Measurements from ENCODE around the gene ADM5. TPM values are rescaled to one million over a fixed set of nuclear protein-coding genes. Genes with fewer than 3 reads are reported as not detected.
A peak's percentile ranks its signal among the peaks of the same experiment; 100 is the strongest.
"Not testable (repeated sequence)": the region's sequence is repeated elsewhere in the genome, so short reads cannot be mapped to it uniquely, and the experiment has no call there.

ADM5 gene
- total and polyA plus RNA-seq, 5 donors from 2014 or later = 0.10 to 1.7 (median 0.34) TPM; not detected in 2

DNA sequence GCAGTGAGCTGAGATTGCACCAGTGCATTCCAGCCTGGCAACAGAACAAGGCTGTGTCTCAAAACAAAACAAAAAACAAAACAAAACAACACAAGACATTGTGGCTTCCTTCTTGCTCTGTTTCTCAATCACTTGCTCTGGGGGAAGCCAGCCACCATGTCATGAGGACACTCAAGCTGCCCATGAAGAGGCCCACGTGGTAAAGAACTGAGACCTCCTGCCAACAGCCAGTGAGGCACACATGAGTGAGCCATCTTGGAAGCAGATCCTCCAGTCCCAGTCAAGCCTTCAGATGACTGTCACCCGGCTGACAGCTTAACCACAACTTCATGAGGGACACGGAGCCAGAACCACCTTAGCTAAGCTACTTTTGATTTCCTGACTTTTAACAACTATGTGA is 26.8 kb downstream of the ADM5 start:
- Histone ChIP-seq H3K27me3 (ENCODE audit: control insufficient read depth, insufficient read depth, low read length) (no peaks in the 10 kb centered on the region), H3K4me1 (ENCODE audit: control insufficient read depth, insufficient read depth, low read length, poor library complexity, severe bottlenecking) (peaks cover 8% of the 10 kb centered on the region), H3K4me3 (ENCODE audit: low read depth, low read length) (no peak overlapping the region), H3K9me3 (ENCODE audit: control insufficient read depth in 2 of 2, low read length in 2 of 2) (no peaks in the 10 kb centered on the region), H3K27ac (ENCODE audit: insufficient read depth, low read length, poor library complexity, severe bottlenecking) (no peak overlapping the region), H3K36me3 (ENCODE audit: control insufficient read depth, insufficient read depth, low read length) (no peaks in the 10 kb centered on the region)
- no peak for ATAC-seq (ENCODE audit: low read depth in 2 of 2)
- Mint-ChIP-seq H3K9me3 (peaks cover 0 to 2% (median 0%) of the 10 kb centered on the region in 7 donors), H3K4me3 (peak overlapping the region in 1 of 4 donors; percentile 26), H3K27me3 (no peaks in the 10 kb centered on the region), H3K27ac (no peak overlapping the region), H3K4me1 (peaks cover 6 to 17% (median 10%) of the 10 kb centered on the region in 4 donors), H3K36me3 (peaks cover 4% of the 10 kb centered on the region)
- no peak for DNase-seq

DNA sequence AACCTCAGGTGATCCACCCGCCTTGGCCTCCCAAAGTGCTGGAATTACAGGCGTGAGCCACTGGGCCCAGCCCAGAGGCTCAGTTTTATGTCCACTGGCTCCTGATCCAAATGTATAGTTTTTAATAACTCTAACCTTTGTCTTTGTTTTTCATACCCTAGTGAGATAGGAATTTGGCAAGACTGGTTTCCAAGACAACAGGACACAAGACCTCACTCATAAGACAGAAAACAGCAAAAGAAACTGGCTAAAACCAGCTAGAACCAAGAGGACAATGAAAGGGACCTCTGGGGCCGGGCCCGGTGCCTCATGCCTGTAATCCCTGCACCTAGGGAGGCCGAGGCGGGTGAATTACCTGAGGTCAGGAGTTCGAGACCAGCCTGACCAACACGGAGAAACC is 29.1 kb downstream of the ADM5 start:
- DNase-seq (no peak), ATAC-seq (ENCODE audit: low read depth in 2 of 2) (no peak)
- no peaks in the 10 kb centered on the region for H3K27me3 Mint-ChIP-seq
- Histone ChIP-seq H3K4me1 (ENCODE audit: control insufficient read depth, insufficient read depth, low read length, poor library complexity, severe bottlenecking) (peaks cover 8% of the 10 kb centered on the region), H3K9me3 (ENCODE audit: control insufficient read depth in 2 of 2, low read length in 2 of 2) (no peaks in the 10 kb centered on the region), H3K4me3 (ENCODE audit: low read depth, low read length) (no peak overlapping the region), H3K27me3 (ENCODE audit: control insufficient read depth, insufficient read depth, low read length) (no peaks in the 10 kb centered on the region), H3K27ac (ENCODE audit: insufficient read depth, low read length, poor library complexity, severe bottlenecking) (no peak overlapping the region), H3K36me3 (ENCODE audit: control insufficient read depth, insufficient read depth, low read length) (no peaks in the 10 kb centered on the region)
- H3K4me1 Mint-ChIP-seq = peaks cover 6 to 19% (median 12%) of the 10 kb centered on the region in 4 donors
- H3K4me3 Mint-ChIP-seq = peak overlapping the region in 3 of 4 donors; percentile 35 to 81 (median 53)
- H3K9me3 Mint-ChIP-seq = peaks cover 0 to 2% (median 0%) of the 10 kb centered on the region in 7 donors
- peak overlapping the region; percentile 40 to 96 (median 78) for H3K27ac Mint-ChIP-seq
- peaks cover 4% of the 10 kb centered on the region for H3K36me3 Mint-ChIP-seq

DNA sequence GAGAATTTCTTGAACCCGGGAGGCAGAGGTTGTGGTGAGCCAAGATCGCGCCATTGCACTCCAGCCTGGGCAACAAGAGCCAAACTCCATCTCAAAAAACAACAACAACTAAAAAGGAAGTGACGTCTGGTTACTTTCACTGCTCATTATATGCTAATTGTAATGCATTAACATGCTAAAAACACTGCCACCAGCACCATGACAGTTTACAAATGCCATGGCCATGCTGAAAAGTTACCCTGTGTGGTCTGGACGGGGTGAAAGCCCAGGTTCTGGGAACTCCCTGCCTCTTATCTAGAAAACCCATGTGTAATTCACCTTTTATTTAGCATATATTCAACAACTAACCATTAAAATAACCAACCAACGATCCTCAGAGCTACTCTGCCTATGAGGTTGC is 29.6 kb downstream of the ADM5 start:
- H3K27me3 ChIP-seq (ENCODE audit: control insufficient read depth, insufficient read depth, low read length) = no peaks in the 10 kb centered on the region
- H3K27me3 Mint-ChIP-seq = no peaks in the 10 kb centered on the region
- H3K4me1 ChIP-seq (ENCODE audit: control insufficient read depth, insufficient read depth, low read length, poor library complexity, severe bottlenecking) = peaks cover 8% of the 10 kb centered on the region
- DNase-seq = peak in 2 of 3 donors; percentile 2 to 4
- H3K4me1 Mint-ChIP-seq = peaks cover 6 to 19% (median 12%) of the 10 kb centered on the region in 4 donors
- H3K36me3 ChIP-seq (ENCODE audit: control insufficient read depth, insufficient read depth, low read length) = no peaks in the 10 kb centered on the region
- H3K9me3 ChIP-seq (ENCODE audit: control insufficient read depth in 2 of 2, low read length in 2 of 2) = no peaks in the 10 kb centered on the region
- H3K27ac ChIP-seq (ENCODE audit: insufficient read depth, low read length, poor library complexity, severe bottlenecking) = no peak overlapping the region
- peak overlapping the region; percentile 6 to 96 (median 78) for H3K27ac Mint-ChIP-seq
- peaks cover 0 to 2% (median 0%) of the 10 kb centered on the region in 7 donors for H3K9me3 Mint-ChIP-seq
- no peak for ATAC-seq (ENCODE audit: low read depth in 2 of 2)
- H3K36me3 Mint-ChIP-seq = peaks cover 4% of the 10 kb centered on the region
- H3K4me3 Mint-ChIP-seq = peak overlapping the region; percentile 44 to 81 (median 68)
- no peak overlapping the region for H3K4me3 ChIP-seq (ENCODE audit: low read depth, low read length)

DNA sequence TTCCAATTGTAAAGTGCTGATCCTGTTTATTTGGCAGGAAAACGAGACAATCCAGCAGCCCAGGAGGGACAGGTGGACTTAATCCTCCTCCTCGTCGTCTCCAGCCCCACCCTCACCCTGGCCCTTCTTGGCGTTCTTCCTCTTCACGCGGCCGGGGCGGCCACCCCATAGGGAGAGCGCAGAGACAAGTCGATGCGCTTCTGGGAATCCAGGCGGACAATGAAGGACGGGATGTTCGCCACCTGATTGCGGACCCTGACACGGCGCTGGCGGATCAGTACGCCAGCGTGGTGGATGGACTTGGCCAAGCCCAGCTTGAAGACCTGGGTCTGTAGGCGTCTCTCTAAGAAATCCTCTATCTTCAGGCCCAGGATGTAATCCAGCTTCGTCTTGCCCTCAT is 30.0 kb downstream of the ADM5 start:
- DNase-seq; H3K27ac ChIP-seq (ENCODE audit: insufficient read depth, low read length, poor library complexity, severe bottlenecking); H3K9me3 Mint-ChIP-seq; H3K36me3 Mint-ChIP-seq; H3K36me3 ChIP-seq (ENCODE audit: control insufficient read depth, insufficient read depth, low read length); H3K4me1 ChIP-seq (ENCODE audit: control insufficient read depth, insufficient read depth, low read length, poor library complexity, severe bottlenecking); H3K4me3 ChIP-seq (ENCODE audit: low read depth, low read length); H3K27me3 Mint-ChIP-seq; ATAC-seq (ENCODE audit: low read depth in 2 of 2); H3K27me3 ChIP-seq (ENCODE audit: control insufficient read depth, insufficient read depth, low read length); H3K9me3 ChIP-seq (ENCODE audit: control insufficient read depth in 2 of 2, low read length in 2 of 2): not testable (repeated sequence)
- H3K27ac Mint-ChIP-seq = peak overlapping the region; percentile 6 to 96 (median 78)
- peak overlapping the region in 3 of 4 donors; percentile 57 to 81 (median 58) for H3K4me3 Mint-ChIP-seq
- peaks cover 6 to 19% (median 12%) of the 10 kb centered on the region in 4 donors for H3K4me1 Mint-ChIP-seq

DNA sequence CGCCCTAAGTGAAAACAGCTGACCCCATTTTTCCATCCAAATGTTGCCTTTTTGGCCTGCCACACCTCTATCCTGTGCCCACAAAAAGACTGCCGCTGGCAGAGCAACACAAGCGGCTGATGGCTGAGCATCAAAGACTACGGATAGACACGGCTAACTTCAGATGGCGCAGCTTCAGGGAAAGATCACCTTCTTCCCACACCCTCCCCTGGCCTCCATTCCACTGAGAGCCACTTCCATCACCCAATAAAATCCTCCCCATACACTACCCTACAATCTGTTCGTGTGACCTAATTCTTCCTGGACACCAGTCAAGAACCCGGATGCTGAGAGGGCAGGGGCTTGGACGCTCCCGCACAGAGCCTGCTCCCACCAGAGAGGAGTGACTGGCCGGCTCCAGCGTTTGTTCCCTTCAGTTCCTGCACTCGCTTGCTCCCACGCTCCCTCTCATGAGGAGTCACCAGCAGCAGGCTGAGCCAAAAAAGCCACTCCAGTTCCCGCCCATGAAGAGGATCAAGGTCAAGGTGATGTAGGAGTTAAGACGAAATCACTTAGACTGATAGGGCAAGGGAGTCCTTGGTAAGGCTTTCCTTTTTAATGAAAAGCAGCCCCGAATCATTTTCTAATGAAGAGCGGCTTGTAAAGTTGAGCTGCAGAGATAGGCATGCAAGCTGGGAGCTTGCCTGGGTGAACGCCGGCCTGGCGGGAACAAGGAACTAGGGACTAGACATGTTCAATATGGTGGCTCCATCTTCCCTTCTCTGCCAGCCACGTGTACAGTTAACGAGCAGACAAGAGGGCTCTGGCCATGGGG is 38.0 kb downstream of the ADM5 start:
- H3K4me1 Mint-ChIP-seq = peaks cover 0 to 4% (median 1%) of the 10 kb centered on the region in 4 donors

DNA sequence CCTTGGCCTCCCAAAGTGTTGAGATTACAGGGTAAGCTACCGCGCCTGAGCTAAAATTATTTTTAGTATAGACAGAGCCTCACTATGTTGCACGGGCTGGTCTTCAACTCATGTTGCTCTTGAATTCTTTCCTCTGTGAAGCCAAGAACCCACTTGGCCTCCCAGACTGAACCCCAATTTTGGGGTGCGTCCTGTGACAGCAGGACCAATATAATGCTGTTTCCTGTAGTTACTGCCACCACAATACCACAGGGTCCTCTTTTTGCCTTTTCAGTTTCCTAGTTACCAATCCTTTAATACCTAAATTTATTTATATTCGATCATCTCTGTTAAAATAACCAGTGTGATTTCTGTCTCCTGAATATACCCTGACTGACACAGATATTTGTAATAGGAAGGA is 40.8 kb downstream of the ADM5 start:
- no peak for ATAC-seq (ENCODE audit: low read depth in 2 of 2)
- DNase-seq = no peak
- Histone ChIP-seq H3K27me3 (ENCODE audit: control insufficient read depth, insufficient read depth, low read length) (no peaks in the 10 kb centered on the region), H3K4me3 (ENCODE audit: low read depth, low read length) (no peak overlapping the region), H3K9me3 (ENCODE audit: control insufficient read depth in 2 of 2, low read length in 2 of 2) (no peaks in the 10 kb centered on the region), H3K4me1 (ENCODE audit: control insufficient read depth, insufficient read depth, low read length, poor library complexity, severe bottlenecking) (no peaks in the 10 kb centered on the region), H3K27ac (ENCODE audit: insufficient read depth, low read length, poor library complexity, severe bottlenecking) (no peak overlapping the region), H3K36me3 (ENCODE audit: control insufficient read depth, insufficient read depth, low read length) (no peaks in the 10 kb centered on the region)
- peaks cover 0 to 8% (median 0%) of the 10 kb centered on the region in 7 donors for H3K9me3 Mint-ChIP-seq
- H3K27me3 Mint-ChIP-seq = no peaks in the 10 kb centered on the region
- no peak overlapping the region for H3K4me3 Mint-ChIP-seq
- peaks cover 0 to 2% (median 0%) of the 10 kb centered on the region in 4 donors for H3K4me1 Mint-ChIP-seq
- H3K36me3 Mint-ChIP-seq = peaks cover 6% of the 10 kb centered on the region
- no peak overlapping the region for H3K27ac Mint-ChIP-seq

More for the DNA sequence above, 38.0 kb downstream of the ADM5 start:
- peaks cover 9% of the 10 kb centered on the region for H3K36me3 Mint-ChIP-seq
- peaks cover 0 to 8% (median 0%) of the 10 kb centered on the region in 7 donors for H3K9me3 Mint-ChIP-seq
- H3K4me1 ChIP-seq (ENCODE audit: control insufficient read depth, insufficient read depth, low read length, poor library complexity, severe bottlenecking) = no peaks in the 10 kb centered on the region
- H3K27me3 ChIP-seq (ENCODE audit: control insufficient read depth, insufficient read depth, low read length) = no peaks in the 10 kb centered on the region
- no peak overlapping the region for H3K4me3 ChIP-seq (ENCODE audit: low read depth, low read length)
- ATAC-seq (ENCODE audit: low read depth in 2 of 2) = no peak
- no peak for DNase-seq
- no peaks in the 10 kb centered on the region for H3K9me3 ChIP-seq (ENCODE audit: control insufficient read depth in 2 of 2, low read length in 2 of 2)
- no peak overlapping the region for H3K4me3 Mint-ChIP-seq
- peak overlapping the region in 1 of 3 donors; percentile 75 for H3K27ac Mint-ChIP-seq
- H3K27ac ChIP-seq (ENCODE audit: insufficient read depth, low read length, poor library complexity, severe bottlenecking) = no peak overlapping the region
- no peaks in the 10 kb centered on the region for H3K36me3 ChIP-seq (ENCODE audit: control insufficient read depth, insufficient read depth, low read length)
- H3K27me3 Mint-ChIP-seq = no peaks in the 10 kb centered on the region

DNA sequence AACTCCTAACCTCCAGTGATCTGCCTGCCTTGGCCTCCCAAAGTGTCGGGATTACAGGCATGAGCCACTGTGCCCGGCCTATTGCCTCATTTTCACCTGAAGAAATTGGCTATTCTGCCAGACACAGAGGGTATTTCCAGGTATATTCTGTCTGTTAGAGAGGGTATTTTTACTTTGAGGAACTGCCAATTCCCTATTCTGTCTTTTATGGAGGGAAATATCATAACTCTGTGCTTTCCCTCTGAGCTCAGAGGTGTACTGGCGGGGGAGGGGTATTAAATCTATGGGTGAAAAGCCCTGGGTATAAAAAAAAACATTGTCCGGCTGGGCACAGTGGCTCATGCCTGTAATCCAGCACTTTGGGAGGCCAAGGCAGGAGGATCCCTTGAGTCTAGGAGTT is 48.9 kb downstream of the ADM5 start:
- no peak for DNase-seq
- ATAC-seq (ENCODE audit: low read depth in 2 of 2) = no peak
- Mint-ChIP-seq H3K27ac (peak overlapping the region in 1 of 3 donors; percentile 38), H3K9me3 (peaks cover 0 to 2% (median 0%) of the 10 kb centered on the region in 7 donors), H3K36me3 (no peaks in the 10 kb centered on the region), H3K27me3 (no peaks in the 10 kb centered on the region), H3K4me1 (peaks cover 0 to 12% (median 7%) of the 10 kb centered on the region in 4 donors), H3K4me3 (no peak overlapping the region)
- no peaks in the 10 kb centered on the region for H3K4me1 ChIP-seq (ENCODE audit: control insufficient read depth, insufficient read depth, low read length, poor library complexity, severe bottlenecking)
- no peaks in the 10 kb centered on the region for H3K36me3 ChIP-seq (ENCODE audit: control insufficient read depth, insufficient read depth, low read length)
- H3K9me3 ChIP-seq (ENCODE audit: control insufficient read depth in 2 of 2, low read length in 2 of 2) = no peaks in the 10 kb centered on the region
- H3K4me3 ChIP-seq (ENCODE audit: low read depth, low read length) = no peak overlapping the region
- no peaks in the 10 kb centered on the region for H3K27me3 ChIP-seq (ENCODE audit: control insufficient read depth, insufficient read depth, low read length)
- no peak overlapping the region for H3K27ac ChIP-seq (ENCODE audit: insufficient read depth, low read length, poor library complexity, severe bottlenecking)
